GM19468 (cell line): Measurements from ENCODE around the gene APLN.

Experiments
- ATAC-seq: cut with Tn5 transposase; IDR thresholded peaks from one replicate; pipeline ENCODE4 v1.9.1; 2021; ENCODE audit warnings: mild to moderate bottlenecking, moderate library complexity, moderate number of reproducible peaks; ENCODE audit not compliant: unreplicated experiment; ENCODE audit errors: extremely low read depth

APLN gene

GRCh38 chrX:129646566-129647417, 8.0 kb downstream of the APLN start:
- no peak for ATAC-seq

GRCh38 chrX:129642641-129643040, 12.1 kb downstream of the APLN start:
- no peak for ATAC-seq

GRCh38 chrX:129641941-129642340, 12.8 kb downstream of the APLN start:
- no peak for ATAC-seq

DNA sequence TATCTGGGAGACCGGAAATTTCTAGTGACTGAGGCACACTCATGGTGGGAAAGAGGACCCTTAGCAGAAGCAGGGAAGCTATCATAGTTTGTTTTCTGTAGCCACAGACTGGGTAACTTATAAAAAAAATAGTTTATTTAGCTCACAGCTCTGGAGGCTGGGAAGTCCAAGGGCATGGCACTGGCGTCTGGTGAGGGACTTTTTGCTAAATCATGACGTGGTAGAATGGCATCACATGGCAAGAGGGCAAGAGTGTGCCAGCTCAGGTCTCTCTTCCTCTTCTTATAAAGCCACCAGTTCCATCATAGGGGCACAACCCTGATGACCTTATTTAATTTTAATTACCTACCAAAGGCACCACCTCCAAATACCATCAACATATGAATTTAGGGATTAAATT, 13.3 kb downstream of the APLN start:
- no peak for ATAC-seq

DNA sequence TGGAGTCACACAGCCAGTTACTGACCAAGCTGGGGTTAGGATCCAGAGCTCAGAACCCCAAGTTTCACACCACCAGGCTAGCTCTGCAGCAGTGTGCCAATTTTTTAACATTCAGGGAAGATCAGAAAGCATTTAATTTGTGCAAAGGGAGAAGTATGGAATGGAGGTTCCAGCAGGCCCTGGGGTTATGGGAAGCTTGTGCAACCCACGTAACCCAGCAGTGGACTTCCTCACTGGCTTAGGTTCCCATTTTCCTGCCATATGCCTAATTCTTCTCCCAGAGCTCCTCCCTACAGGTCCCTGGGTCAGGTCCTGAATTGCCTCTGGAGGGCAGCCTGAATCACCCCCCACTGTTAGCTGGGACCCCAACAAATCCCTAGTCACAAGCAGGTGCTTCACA, 14.0 kb downstream of the APLN start:
- no peak for ATAC-seq

DNA sequence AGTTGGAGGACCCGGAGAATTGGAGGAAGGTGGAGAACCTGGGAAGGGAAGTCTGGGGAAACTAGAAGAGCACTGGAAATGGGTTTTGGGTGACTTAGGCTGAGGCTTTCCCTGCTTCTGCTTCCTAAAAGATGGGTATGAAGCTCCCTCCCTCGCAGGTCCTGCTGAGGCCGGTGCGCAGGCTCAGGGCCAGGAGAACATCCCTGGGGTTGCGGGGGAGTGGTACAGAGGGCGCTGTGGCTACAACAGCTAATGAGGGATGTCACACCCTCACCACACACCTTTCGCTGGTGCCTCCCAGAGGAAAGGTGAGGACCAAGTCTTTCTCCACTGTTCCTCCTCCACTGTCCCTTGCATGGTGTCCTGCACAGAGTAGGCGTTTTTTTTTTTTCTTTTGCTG, 15.8 kb downstream of the APLN start:
- no peak for ATAC-seq

GRCh38 chrX:129637217-129638109, 17.3 kb downstream of the APLN start:
- no peak for ATAC-seq

DNA sequence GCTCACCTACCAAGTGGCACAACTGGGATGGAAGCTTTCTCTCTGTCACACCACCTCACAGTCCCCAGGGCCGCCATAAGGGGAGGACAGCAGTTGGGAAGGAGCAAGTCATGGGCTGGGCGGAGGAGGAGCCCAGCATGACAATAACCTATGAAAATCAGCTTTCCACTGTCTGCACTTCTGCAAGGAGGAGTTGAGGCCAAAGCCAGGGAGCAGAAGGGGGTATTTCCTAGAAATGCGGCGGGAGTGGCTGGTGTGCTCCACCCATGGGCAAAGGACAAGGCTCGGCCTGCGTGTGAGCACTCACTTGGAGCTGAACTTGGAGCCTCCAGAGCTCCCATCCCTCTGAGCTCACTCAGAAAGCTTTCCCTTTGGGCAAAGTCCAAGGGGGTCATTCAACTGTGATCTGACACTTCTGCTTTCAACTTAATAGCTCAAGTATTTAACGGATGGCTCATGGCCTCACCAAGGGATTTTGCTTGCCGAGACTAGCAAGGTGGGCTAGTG, 18.5 kb downstream of the APLN start:
- no peak for ATAC-seq

GRCh38 chrX:129634541-129634940, 20.2 kb downstream of the APLN start:
- no peak for ATAC-seq

- no peak for ATAC-seq
Observed at GRCh38 chrX:129632443-129632842, 22.3 kb downstream of the APLN start.

GRCh38 chrX:129631849-129632248, 22.9 kb downstream of the APLN start:
- ATAC-seq = no peak

DNA sequence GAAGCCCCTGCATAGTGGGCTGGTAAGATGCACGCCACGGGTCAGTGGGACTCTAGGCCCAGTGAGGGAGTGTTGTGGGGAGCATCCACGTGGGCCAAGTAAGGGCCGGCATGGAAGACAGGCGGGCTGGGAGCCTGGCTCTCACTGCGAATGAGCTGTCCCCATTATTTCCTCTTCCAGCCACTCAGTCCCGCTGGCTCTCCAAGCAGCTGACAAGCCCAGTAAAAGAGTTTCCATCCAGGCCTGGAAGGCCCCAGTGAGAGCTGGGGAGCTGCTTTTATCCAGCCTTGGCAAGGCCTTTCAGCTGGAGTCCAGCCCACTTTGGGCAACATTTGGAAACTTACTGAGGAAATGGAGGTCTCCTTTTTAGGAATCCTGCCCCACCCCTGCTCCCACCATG, 24.9 kb downstream of the APLN start:
- no peak for ATAC-seq

GRCh38 chrX:129626026-129626425, 28.7 kb downstream of the APLN start:
- no peak for ATAC-seq

DNA sequence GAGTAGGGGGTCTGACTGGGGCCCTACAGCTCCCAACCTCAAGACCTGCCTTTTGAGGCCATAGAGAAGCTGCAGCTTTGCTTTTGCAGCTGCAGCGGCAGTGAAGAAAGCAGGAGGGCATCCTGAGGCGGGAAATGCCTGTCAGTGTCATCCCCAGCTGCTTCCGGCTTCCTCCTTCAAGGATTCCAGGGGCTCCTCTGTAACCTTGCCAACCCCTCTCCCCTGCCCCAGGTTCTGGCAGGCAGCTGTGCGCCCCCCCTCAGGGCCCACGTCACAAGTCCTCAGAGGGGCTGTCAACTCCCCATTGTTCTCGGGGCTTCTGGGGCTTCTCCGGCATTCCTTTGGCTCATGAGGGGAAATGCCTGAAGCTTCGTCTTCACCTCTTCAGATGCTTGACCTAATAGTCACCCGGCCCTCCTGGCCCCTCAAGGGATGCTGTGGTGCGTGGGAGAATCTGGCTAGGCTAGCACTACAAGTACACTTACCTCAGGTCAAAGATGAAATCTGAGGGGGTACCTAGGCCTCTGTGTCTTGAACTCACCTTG, 31.9 kb downstream of the APLN start:
- no peak for ATAC-seq

DNA sequence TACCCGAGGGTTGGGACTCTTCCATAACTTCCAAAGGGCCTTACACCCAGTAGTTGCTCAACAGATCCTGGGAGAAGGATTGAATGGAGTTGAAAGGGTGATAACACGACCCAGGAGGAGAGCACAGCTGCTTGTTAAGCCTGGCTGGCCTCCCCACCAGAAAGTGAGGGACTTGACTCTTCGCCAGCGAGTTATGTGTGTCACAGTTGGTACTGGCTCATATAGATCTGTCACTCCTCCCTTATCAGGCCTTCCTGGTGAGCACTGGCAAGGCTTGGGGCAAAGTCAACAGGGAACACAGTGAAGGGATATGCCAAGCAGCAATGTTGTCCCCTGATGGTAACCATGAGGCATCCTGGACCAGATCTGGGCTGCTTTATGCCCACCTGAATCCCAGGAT, 35.8 kb downstream of the APLN start:
- ATAC-seq = no peak

DNA sequence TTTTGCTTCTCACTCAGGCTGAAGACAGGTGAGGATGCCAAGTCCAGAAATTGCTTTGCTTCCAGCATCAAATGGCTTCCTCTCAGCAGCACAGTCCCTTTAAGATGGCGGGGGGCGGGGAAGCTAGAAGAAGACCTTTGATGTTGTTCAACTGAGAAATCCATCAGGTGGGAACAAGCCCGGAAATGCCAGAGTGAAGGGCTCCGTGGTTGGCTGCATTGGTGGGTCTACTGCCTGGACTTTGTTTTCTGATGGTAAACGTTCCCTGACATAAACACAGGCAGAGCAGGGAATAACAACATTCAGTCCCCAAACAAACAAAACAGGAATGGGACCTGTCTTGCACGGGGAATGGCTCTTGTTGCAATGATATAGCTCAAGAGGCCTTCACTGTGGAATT, 37.3 kb downstream of the APLN start:
- no peak for ATAC-seq

DNA sequence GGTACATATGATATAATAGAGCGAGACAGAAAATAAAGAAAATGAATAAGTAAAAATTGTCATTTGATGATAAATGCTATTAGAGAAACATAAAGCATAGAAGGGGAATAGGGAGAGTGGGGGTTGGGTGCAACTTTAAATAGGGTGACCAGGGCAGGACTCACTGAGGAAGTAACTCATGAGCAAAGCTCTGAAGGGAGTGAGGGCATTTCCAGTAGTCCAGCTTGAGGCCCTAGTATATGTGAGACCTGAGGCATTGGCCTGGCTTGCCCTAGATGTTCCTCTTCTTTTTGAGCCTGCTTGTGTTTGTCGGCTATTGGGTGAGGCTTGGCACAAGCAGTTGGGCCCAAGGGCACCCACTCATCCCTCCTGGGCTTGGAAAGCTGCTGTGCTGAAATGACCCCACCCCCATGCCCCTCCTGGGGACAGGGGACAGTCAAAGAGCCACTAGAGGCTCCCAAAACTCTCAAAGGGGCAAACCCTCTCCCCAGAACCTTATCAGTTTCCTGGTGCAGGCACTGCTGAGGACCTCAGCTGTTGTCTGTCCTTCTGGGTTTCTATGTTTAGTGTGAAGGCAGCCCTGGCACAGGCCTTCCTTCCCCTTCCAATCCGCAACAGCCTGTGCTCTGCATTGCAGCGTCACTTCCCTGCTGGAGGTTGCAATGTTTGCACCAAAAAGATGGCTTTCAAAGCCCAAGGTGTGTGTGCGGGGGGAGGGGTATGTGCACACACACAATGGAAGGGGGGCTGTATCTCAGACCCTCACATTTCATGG, 40.1 kb downstream of the APLN start:
- no peak for ATAC-seq

- no peak for ATAC-seq
Observed at GRCh38 chrX:129613596-129613995, 41.2 kb downstream of the APLN start.

DNA sequence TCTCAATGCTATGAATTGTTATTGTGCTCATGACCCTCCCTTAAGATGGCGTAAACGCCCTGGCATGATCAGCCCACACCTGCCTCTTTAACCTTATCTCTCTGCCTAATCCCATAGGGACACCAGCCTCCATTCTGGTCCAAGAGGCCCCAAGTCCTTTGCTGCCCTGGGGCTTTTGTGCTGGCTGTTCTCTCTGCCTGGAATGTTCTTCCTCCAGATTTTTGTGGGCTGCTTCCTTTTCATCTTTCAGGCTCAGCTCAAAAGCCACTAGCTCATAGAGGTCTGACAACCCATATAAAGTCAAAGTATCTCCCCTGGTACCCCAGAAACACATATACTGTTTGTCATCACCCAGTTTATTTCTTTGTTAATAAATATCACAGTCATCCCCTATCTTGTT, 42.4 kb downstream of the APLN start:
- no peak for ATAC-seq

- ATAC-seq = no peak
Observed at GRCh38 chrX:129609395-129609794, 45.4 kb downstream of the APLN start.
